Fibroblast of the aortic adventitia (primary cell): ENCODE measurements around the gene KIF16B. TPM values are rescaled to one million over a fixed set of nuclear protein-coding genes. Genes with fewer than 3 reads are reported as not detected.

ENCODE experiments used
- DNase-seq: peaks from one replicate; pipeline ENCODE4 v3.0.0-alpha.2; 2010; ENCODE audit warnings: low read depth
- H3K4me3 ChIP-seq: 2 replicates; pipeline ENCODE4 v1.5.1; 2011; ENCODE audit warnings: low read depth, mild to moderate bottlenecking, control low read depth, low read length, moderate library complexity
- CTCF ChIP-seq: IDR thresholded peaks from 2 replicates; pipeline ENCODE4 v1.5.1; 2011; ENCODE audit warnings: mild to moderate bottlenecking, low read length, control low read depth, inconsistent platforms; ENCODE audit not compliant: insufficient read depth
- total RNA-seq: library from RNA; depleted of rRNA; stranded (reverse); fragments of >200 nt; gene quantifications from 2 replicates; pipeline ENCODE4 v1.2.3, GENCODE V29; 2012; ENCODE audit warnings: low replicate concordance

KIF16B gene
- total RNA-seq, 1 donor: 14.5 TPM

- H3K4me3 ChIP-seq: no peak overlapping the region
- no peak for DNase-seq
- TF ChIP-seq CTCF: no peak
Measured at GRCh38 chr20:16367948-16368560, 205.2 kb downstream of the KIF16B start.

GRCh38 chr20:16366529-16366928 is 206.7 kb downstream of the KIF16B start:
- no peak for DNase-seq
- no peak overlapping the region for H3K4me3 ChIP-seq
- no peak for TF ChIP-seq CTCF

- H3K4me3 ChIP-seq: no peak overlapping the region
- no peak for DNase-seq
Measured at GRCh38 chr20:16364320-16364687, 208.9 kb downstream of the KIF16B start.

GRCh38 chr20:16363506-16364319 is 209.5 kb downstream of the KIF16B start:
- no peak for DNase-seq
- H3K4me3 ChIP-seq: no peak overlapping the region
- TF ChIP-seq CTCF: no peak

More at GRCh38 chr20:16364320-16364687, 208.9 kb downstream of the KIF16B start:
- TF ChIP-seq CTCF: no peak

GRCh38 chr20:16362642-16363041 is 210.6 kb downstream of the KIF16B start:
- no peak overlapping the region for H3K4me3 ChIP-seq
- TF ChIP-seq CTCF: no peak
- DNase-seq: no peak

- no peak for DNase-seq
- no peak overlapping the region for H3K4me3 ChIP-seq
- TF ChIP-seq CTCF: no peak
Measured at GRCh38 chr20:16360668-16361067, 212.6 kb downstream of the KIF16B start.
